CD8-positive, alpha-beta memory T cell (primary cell): ENCODE measurements around the gene PRPF6. TPM values are rescaled to one million over a fixed set of nuclear protein-coding genes. Genes with fewer than 3 reads are reported as not detected.

Experiments
- CTCF ChIA-PET: fragments of 350-600 bp; sonication (Branson Sonifier 250); formaldehyde crosslinking; loops from one replicate; lab custom pipeline; 2021; ENCODE audit warnings: antibody characterized with exemption; lab: Charles Lee
- POLR2A ChIA-PET: fragments of 350-600 bp; sonication (Branson Sonifier 250); formaldehyde crosslinking; loops from one replicate; lab custom pipeline; 2021; ENCODE audit warnings: antibody characterized with exemption; lab: Charles Lee
- DNase-seq, 5 donors: peaks; one replicate each; pipeline versions ENCODE4 v3.0.0 to v3.0.0-alpha.2; 2020 to 2022; ENCODE audit warnings: mixed read lengths in 1 of 5
- H3K27ac ChIP-seq: one replicate; pipeline ENCODE4 v1.7.0; 2013; ENCODE audit warnings: low read depth, mild to moderate bottlenecking, low read length, moderate library complexity
- H3K27me3 ChIP-seq: 2 replicates; pipeline ENCODE4 v1.7.0; 2013; ENCODE audit warnings: low read length, mild to moderate bottlenecking; ENCODE audit not compliant: insufficient read depth, poor library complexity, severe bottlenecking
- H3K36me3 ChIP-seq: 2 replicates; pipeline ENCODE4 v1.7.0; 2013; ENCODE audit warnings: mild to moderate bottlenecking, low read length, moderate library complexity; ENCODE audit not compliant: insufficient read depth
- H3K4me1 ChIP-seq: 2 replicates; pipeline ENCODE4 v1.7.0; 2013; ENCODE audit warnings: mild to moderate bottlenecking, low read length, moderate library complexity; ENCODE audit not compliant: insufficient read depth
- H3K4me3 ChIP-seq: 2 replicates; pipeline ENCODE4 v1.7.0; 2013; ENCODE audit warnings: mild to moderate bottlenecking, low read length
- H3K9me3 ChIP-seq: 2 replicates; pipeline ENCODE4 v1.7.0; 2013; ENCODE audit warnings: mild to moderate bottlenecking, low read length
- H3K27ac Mint-ChIP-seq, 8 donors: one replicate each; pipeline ENCODE4 v1.8.0; 2020 to 2021; ENCODE audit warnings: mixed read lengths in 8 of 8, mild to moderate bottlenecking in 6 of 8, inconsistent platforms in 3 of 8, moderate library complexity in 3 of 8
- H3K27me3 Mint-ChIP-seq, 2 donors: one replicate each; pipeline ENCODE4 v1.8.0; 2020 to 2021; ENCODE audit warnings: mixed read lengths in 2 of 2, mild to moderate bottlenecking in 1 of 2, moderate library complexity in 1 of 2
- H3K36me3 Mint-ChIP-seq, 3 donors: one replicate each; pipeline ENCODE4 v1.8.0; 2020 to 2021; ENCODE audit warnings: mixed read lengths in 3 of 3, inconsistent platforms in 1 of 3, mild to moderate bottlenecking in 1 of 3
- H3K4me1 Mint-ChIP-seq, 3 donors: one replicate each; pipeline ENCODE4 v1.8.0; 2020 to 2021; ENCODE audit warnings: mixed read lengths in 3 of 3, inconsistent platforms in 1 of 3, mild to moderate bottlenecking in 1 of 3
- H3K4me3 Mint-ChIP-seq, 7 donors: one replicate each; pipeline ENCODE4 v1.8.0; 2020 to 2021; ENCODE audit warnings: mixed read lengths in 7 of 7, mild to moderate bottlenecking in 6 of 7, moderate library complexity in 4 of 7, inconsistent platforms in 2 of 7
- H3K9me3 Mint-ChIP-seq, 5 donors: one replicate each; pipeline ENCODE4 v1.8.0; 2020 to 2022; ENCODE audit warnings: mixed read lengths in 5 of 5, mild to moderate bottlenecking in 3 of 5, moderate library complexity in 2 of 5, inconsistent platforms in 1 of 5
- polyA plus RNA-seq: library from polyadenylated mRNA; unstranded; fragments of 300-500 nt; fragmentation: Illumina TruSeq; gene quantifications from one replicate; pipeline ENCODE4 v1.2.3, GENCODE V29; 2021
- total RNA-seq, 2 experiments: library from RNA; stranded (reverse); gene quantifications; one replicate each; pipeline ENCODE4 v1.2.3, GENCODE V29; 2021

Gene PRPF6
- total and polyA plus RNA-seq, 3 experiments from 2014 or later = 76.2 to 97.1 (median 78.3) TPM

DNA sequence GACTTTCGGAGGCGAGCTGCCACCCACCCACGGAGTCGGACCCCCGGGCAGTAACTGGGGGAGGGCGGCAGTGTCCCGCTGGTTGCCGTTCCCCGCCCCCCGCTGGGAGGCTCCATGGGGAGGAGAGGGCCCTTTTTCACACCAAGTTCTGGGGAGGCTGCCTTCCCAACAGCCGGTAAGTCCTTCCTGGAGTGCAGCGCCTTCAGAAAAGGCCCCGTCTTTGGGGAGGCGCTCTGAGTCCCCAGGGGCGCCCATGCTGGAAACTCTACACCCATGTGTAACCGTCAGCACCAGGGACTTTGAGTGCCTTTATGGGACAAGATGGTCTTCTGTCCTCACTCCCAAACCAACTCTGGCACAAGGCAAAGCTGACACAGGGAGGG, 68.9 kb downstream of the PRPF6 start:
- Mint-ChIP-seq H3K27me3 (peaks cover 33 to 52% of the 10 kb centered on the region in 2 donors), H3K4me1 (peaks cover 0 to 16% (median 6%) of the 10 kb centered on the region in 3 donors), H3K4me3 (peak overlapping the region in 1 of 7 donors; percentile 20), H3K27ac (no peak overlapping the region), H3K9me3 (no peaks in the 10 kb centered on the region), H3K36me3 (no peaks in the 10 kb centered on the region)
- POLR2A ChIA-PET = no interaction called here
- peaks cover 6% of the 10 kb centered on the region for H3K4me1 ChIP-seq
- H3K27ac ChIP-seq = peak overlapping the region; percentile 59
- H3K36me3 ChIP-seq = no peaks in the 10 kb centered on the region
- H3K27me3 ChIP-seq = peaks cover 29% of the 10 kb centered on the region
- CTCF ChIA-PET = no interaction called here
- no peak for DNase-seq
- H3K4me3 ChIP-seq = no peak overlapping the region
- H3K9me3 ChIP-seq = no peaks in the 10 kb centered on the region

DNA sequence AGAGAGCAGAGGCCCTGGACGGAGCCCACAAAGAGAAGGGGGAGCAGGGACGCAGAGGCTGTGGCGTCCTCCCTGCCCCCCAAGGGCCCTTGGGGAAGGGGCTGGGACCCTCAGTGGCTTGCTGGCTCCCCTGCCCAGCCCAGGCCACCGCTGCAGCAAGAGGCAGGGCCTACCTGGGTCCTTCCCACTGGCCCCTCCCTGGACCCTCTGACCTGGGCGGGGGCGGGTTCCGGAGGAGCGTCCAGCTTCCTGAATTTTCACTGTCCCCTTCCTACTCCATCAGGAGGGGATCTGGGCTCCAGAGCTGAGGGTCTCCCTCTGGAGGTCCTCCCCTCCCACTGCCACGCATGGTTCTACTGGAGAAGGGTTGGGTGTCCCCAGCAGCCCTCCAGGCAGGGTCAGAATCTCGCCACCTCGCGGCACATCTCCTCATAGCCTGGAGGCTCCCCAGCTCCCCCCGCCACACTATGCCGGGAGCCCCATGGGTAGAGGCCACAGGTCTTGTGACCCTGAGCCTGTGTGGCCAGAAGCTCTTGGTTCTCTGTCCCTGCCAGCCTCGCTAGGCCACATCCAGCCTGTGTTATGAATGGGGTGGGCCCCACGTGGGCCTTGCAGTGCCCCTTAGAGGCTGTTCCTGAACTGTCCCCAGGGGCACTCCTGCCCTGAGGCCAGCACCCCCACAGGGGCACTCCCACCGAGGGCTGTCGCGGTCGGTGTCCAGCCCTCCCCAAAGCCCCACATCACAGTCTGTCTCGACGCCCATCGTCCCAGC, 69.5 kb downstream of the PRPF6 start:
- H3K4me3 Mint-ChIP-seq = peak overlapping the region in 1 of 7 donors; percentile 34
- Histone ChIP-seq H3K4me1 (peaks cover 6% of the 10 kb centered on the region), H3K4me3 (no peak overlapping the region), H3K27ac (peak overlapping the region; percentile 59), H3K9me3 (no peaks in the 10 kb centered on the region), H3K27me3 (peaks cover 29% of the 10 kb centered on the region), H3K36me3 (no peaks in the 10 kb centered on the region)
- H3K27me3 Mint-ChIP-seq = peaks cover 31 to 56% of the 10 kb centered on the region in 2 donors
- no peaks in the 10 kb centered on the region for H3K9me3 Mint-ChIP-seq
- H3K4me1 Mint-ChIP-seq = peaks cover 0 to 16% (median 6%) of the 10 kb centered on the region in 3 donors
- POLR2A ChIA-PET = no interaction called here
- no peaks in the 10 kb centered on the region for H3K36me3 Mint-ChIP-seq
- CTCF ChIA-PET = no interaction called here
- peak overlapping the region in 1 of 8 donors; percentile 57 for H3K27ac Mint-ChIP-seq
- DNase-seq = no peak

DNA sequence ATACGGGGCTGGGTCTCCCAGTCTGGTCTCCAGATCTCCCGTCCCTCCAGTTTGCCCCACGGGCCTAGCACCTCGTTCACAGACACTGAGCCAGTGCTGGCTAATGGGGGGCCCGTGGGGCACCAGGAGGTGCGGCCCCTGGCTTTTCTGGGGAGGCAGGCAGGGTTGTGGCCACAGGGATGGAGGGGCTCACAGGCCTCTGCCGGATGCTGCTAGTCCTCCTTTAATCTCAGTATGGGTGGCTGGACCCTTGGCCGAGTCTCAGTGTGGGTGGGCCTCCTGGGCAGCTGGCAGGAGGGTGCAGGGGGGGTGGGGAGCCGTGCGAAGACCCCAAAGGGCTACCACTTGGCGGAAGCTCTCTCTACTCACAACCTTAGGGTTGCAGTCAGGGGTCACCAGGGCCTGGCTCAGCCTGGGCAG, 70.1 kb downstream of the PRPF6 start:
- CTCF ChIA-PET = no interaction called here

DNA sequence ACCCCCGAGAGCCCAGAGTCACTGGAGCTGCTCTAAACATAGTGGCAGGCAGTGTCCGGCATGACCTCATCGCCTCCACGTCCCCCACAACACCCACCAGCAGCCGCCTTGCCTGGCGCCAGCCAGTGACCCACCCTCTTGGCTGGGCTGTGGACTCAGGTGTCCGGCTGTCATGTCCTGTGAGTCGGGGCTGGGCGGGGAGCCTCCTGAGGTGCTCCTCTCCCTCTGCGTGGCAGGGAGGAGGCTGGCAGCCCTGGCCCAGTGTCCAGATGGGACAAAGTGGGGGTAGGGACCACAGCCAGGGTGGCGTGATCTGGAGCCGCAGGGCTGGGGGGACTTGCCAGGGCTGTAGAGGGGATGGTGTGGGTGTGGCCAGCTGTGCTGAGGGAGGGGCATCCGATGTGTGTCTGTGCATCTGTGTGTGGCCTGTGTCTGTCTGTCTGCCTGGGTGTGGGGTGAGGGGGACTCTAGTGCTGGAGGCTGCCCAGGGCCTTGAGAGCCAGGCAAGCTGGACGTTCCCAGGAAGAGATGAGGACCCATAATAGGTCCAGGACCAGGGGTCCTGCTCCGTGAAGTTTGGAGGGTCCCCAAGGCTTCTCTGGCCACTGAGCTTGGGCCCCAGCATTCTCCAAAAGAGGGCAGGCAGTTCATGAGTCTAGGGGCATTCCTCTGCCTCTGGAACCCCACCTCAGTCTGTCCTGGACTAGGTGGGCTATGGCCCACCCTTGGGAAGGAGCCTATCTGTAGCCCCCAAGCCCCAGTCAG, 70.8 kb downstream of the PRPF6 start:
- Histone ChIP-seq H3K4me1 (peaks cover 6% of the 10 kb centered on the region), H3K9me3 (no peaks in the 10 kb centered on the region), H3K4me3 (no peak overlapping the region), H3K27me3 (peaks cover 29% of the 10 kb centered on the region), H3K36me3 (no peaks in the 10 kb centered on the region), H3K27ac (no peak overlapping the region)
- H3K4me1 Mint-ChIP-seq = peaks cover 0 to 8% (median 2%) of the 10 kb centered on the region in 3 donors
- peaks cover 22 to 46% of the 10 kb centered on the region in 2 donors for H3K27me3 Mint-ChIP-seq
- no peak for DNase-seq
- peak overlapping the region in 2 of 8 donors; percentile 32 to 50 for H3K27ac Mint-ChIP-seq
- H3K9me3 Mint-ChIP-seq = no peaks in the 10 kb centered on the region
- ChIA-PET CTCF (interaction anchor here (1.3 kb wide), 1 partner anchor 12 kb away, joined by 8 read pairs; no protein-coding TSS in a partner anchor), POLR2A (no interaction called here)
- H3K4me3 Mint-ChIP-seq = no peak overlapping the region
- no peaks in the 10 kb centered on the region for H3K36me3 Mint-ChIP-seq

More for the DNA sequence above, 70.1 kb downstream of the PRPF6 start:
- Mint-ChIP-seq H3K27ac (peak overlapping the region in 1 of 8 donors; percentile 57), H3K36me3 (no peaks in the 10 kb centered on the region), H3K9me3 (no peaks in the 10 kb centered on the region), H3K4me3 (no peak overlapping the region), H3K4me1 (peaks cover 0 to 12% (median 6%) of the 10 kb centered on the region in 3 donors), H3K27me3 (peaks cover 29 to 53% of the 10 kb centered on the region in 2 donors)
- Histone ChIP-seq H3K36me3 (no peaks in the 10 kb centered on the region), H3K9me3 (no peaks in the 10 kb centered on the region), H3K27me3 (peaks cover 29% of the 10 kb centered on the region), H3K4me3 (no peak overlapping the region), H3K27ac (no peak overlapping the region), H3K4me1 (peaks cover 6% of the 10 kb centered on the region)
- POLR2A ChIA-PET = no interaction called here
- DNase-seq = no peak

DNA sequence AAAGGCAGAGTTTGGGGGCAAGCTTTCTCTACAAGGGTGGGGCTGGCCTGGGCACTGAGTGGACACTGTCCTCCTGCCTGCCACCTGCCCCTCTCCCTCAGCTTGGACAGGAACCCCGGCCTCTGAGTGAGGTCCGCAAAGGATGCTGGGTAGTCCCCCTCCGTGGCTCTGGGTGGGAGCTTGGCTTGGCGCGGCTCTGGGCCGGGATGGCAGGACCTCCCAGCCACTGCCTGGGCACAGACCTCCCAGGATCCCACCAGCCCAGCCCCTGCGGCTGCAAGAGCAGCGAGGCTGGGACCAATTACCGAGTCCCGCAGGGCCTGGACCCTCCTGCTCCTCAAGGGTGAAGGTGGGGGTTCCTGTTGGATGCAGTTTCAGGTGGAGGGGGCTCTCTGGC, 71.4 kb downstream of the PRPF6 start:
- CTCF ChIA-PET = interaction anchor here (1.3 kb wide), 1 partner anchor 13 kb away, joined by 8 read pairs; no protein-coding TSS in a partner anchor
- H3K4me3 Mint-ChIP-seq = no peak overlapping the region
- H3K36me3 Mint-ChIP-seq = no peaks in the 10 kb centered on the region
- no peak for DNase-seq
- Histone ChIP-seq H3K27ac (no peak overlapping the region), H3K4me3 (no peak overlapping the region), H3K9me3 (no peaks in the 10 kb centered on the region), H3K36me3 (no peaks in the 10 kb centered on the region), H3K27me3 (peaks cover 25% of the 10 kb centered on the region), H3K4me1 (peaks cover 7% of the 10 kb centered on the region)
- POLR2A ChIA-PET = no interaction called here
- peaks cover 16 to 40% of the 10 kb centered on the region in 2 donors for H3K27me3 Mint-ChIP-seq
- peaks cover 2 to 10% (median 2%) of the 10 kb centered on the region in 3 donors for H3K4me1 Mint-ChIP-seq
- H3K9me3 Mint-ChIP-seq = no peaks in the 10 kb centered on the region
- H3K27ac Mint-ChIP-seq = no peak overlapping the region

DNA sequence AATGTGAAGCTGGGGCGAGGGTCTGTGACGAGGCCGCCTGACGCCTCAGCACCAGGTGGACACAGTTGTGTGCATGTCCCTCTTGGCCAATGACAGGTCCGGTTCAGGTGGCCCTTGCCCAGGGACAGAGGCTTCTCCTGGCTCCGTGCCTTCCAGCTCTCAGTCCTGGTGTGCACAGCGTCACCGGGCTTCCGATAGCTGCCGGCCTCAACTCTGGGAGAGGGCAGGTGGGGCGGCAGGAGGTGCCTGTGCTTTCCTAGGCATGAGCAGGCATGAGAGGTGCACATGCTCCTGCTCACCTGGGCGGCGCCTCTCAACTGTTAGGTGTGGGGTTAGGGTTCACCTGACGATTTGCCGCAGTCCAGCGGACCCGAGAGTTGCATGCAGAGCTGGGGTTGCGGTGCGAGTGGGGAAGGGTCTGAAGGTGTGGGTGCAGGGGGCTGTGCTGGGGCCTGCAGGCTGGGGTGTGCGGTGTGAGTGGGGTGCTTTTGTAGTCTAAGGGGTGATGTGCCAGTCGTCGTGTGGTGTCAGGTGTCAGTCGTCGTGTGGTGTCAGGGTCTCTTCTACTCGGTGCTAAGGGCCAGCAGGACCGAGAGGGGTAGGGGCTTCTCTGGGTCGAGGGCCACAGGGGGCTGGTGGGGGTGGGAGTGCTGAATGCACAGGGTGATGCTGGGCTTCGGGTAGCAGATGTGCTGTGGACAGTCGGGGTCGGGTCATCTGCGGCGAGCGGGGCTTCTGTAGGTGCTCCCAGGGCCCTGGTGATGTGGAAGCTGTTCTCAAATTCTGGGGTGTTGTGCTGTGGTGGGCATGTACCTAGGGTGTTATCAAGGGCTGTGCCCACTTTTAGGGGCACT, 72.3 kb downstream of the PRPF6 start:
- Mint-ChIP-seq H3K9me3 (no peaks in the 10 kb centered on the region), H3K4me1 (peaks cover 2 to 13% (median 10%) of the 10 kb centered on the region in 3 donors), H3K36me3 (no peaks in the 10 kb centered on the region), H3K4me3 (no peak overlapping the region), H3K27me3 (peaks cover 17 to 35% of the 10 kb centered on the region in 2 donors), H3K27ac (peak overlapping the region in 1 of 8 donors; percentile 33)
- H3K4me1 ChIP-seq = peaks cover 15% of the 10 kb centered on the region
- H3K36me3 ChIP-seq = no peaks in the 10 kb centered on the region
- H3K27ac ChIP-seq = no peak overlapping the region
- DNase-seq = no peak
- H3K27me3 ChIP-seq = peaks cover 23% of the 10 kb centered on the region
- no peak overlapping the region for H3K4me3 ChIP-seq
- ChIA-PET CTCF (interaction anchor here (1.2 to 1.3 kb wide), 2 partner anchors 9 to 14 kb away, joined by 3 to 8 read pairs; no protein-coding TSS in a partner anchor), POLR2A (no interaction called here)
- no peaks in the 10 kb centered on the region for H3K9me3 ChIP-seq

DNA sequence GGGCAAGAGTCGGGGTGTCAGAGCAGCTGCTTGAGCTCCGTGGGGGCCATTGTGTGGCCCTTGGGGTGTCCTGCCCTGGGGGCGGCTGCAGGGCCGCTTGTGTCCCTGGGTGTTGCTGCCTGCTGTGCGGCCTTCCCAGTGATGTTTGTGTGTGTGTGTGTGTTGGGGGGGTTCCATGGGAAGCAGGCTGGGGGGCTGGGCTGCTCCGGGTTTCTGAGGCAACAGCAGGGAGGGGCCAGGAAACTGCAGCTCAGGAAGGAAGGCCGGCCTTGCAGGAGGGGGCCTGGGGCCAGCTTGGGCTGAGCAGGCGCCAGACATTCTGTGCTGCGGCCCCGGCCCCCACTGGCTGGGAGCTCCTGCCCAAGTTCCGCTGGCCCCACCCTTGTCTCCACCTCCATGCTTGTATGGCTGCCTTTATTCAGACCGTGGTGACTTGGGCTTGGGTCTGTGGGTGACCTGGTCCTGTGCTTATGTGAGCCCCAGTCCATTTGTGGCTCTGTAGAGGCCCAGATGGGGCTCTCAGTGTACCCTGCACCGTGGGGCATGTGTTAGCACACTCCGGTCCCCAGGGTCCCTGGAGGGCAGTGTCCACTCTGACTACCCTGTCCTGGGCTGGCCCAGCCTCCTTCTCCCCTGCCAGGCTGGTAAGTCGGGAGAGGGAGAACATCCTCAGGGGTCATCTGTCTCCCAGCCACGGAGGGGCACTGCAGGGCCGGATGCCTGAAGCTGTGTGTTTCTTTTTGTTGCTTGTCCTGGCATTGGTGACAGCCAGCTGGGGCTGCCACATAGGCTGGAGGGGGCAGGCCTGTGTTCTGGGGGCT, 73.1 kb downstream of the PRPF6 start:
- H3K4me3 ChIP-seq = no peak overlapping the region
- peaks cover 15% of the 10 kb centered on the region for H3K4me1 ChIP-seq
- Mint-ChIP-seq H3K9me3 (no peaks in the 10 kb centered on the region), H3K36me3 (no peaks in the 10 kb centered on the region), H3K4me1 (peaks cover 2 to 13% (median 13%) of the 10 kb centered on the region in 3 donors), H3K27me3 (peaks cover 17 to 33% of the 10 kb centered on the region in 2 donors), H3K27ac (peak overlapping the region in 1 of 8 donors; percentile 54), H3K4me3 (peak overlapping the region in 1 of 7 donors; percentile 59)
- no peaks in the 10 kb centered on the region for H3K36me3 ChIP-seq
- no peak for DNase-seq
- peak overlapping the region; percentile 54 for H3K27ac ChIP-seq
- H3K27me3 ChIP-seq = peaks cover 23% of the 10 kb centered on the region
- ChIA-PET POLR2A (no interaction called here), CTCF (interaction anchor here (1.1 to 1.2 kb wide), 2 partner anchors 9 to 14 kb away, joined by 3 to 4 read pairs; no protein-coding TSS in a partner anchor)
- H3K9me3 ChIP-seq = no peaks in the 10 kb centered on the region
